Kidney glomerular epithelial cell (primary cell): Measurements from ENCODE around the gene NUBP2.

Experiments
- DNase-seq: peaks from one replicate; lab custom pipeline; 2025; lab: John Stamatoyannopoulos, UW

Gene NUBP2

GRCh38 chr16:1828645-1829410 lies 46.1 kb downstream of the NUBP2 start:
- DNase-seq, result no peak

- DNase-seq, result no peak
Measured at GRCh38 chr16:1830213-1830612, 47.5 kb downstream of the NUBP2 start.

GRCh38 chr16:1831186-1832075 lies 48.7 kb downstream of the NUBP2 start:
- no peak for DNase-seq

- no peak for DNase-seq
Measured at GRCh38 chr16:1832838-1833454, 50.2 kb downstream of the NUBP2 start.

GRCh38 chr16:1834096-1834495 lies 51.3 kb downstream of the NUBP2 start:
- no peak for DNase-seq
